Measurements from ENCODE around the gene CCT8L2.
"Not testable (repeated sequence)": the region's sequence is repeated elsewhere in the genome, so short reads cannot be mapped to it uniquely, and the experiment has no call there.

CCT8L2 gene

DNA sequence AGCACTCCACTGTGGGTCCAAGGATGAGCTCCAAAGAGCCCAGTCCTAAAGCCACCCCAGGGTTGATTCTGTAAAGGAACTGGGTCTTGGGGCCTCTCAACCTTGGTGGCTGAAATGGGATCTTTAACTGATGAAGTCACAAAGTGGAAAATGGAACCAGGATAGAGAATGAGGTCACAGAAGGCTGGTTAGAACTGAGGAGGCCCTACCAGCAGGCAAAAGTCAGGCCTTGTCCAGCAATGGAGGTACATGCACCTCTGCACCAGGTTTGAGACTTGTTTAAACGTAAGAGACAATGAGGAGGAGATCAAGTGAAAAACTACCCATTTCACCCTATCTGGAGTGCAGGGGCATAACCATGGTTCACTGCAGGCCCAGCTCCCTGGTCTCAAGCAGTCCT is at the start of gene CCT8L2:
TSS of gene CCT8L2 (minus strand) at position 101 of the 400 bp plus-strand sequence. CDS start 260 bp downstream, outside the sequence.
- H3K9me3 ChIP-seq (ENCODE audit: low read depth, low read length); H3K4me3 ChIP-seq; DNase-seq (ENCODE audit: low read depth, low spot score); H3K27ac ChIP-seq; H3K36me3 ChIP-seq (ENCODE audit: insufficient read depth, low read length); H3K9ac ChIP-seq (ENCODE audit: insufficient read length): not testable (repeated sequence)

GRCh38 chr22:16635442-16635841 is 42.8 kb upstream of the CCT8L2 start:
- H3K4me3 ChIP-seq; H3K9ac ChIP-seq (ENCODE audit: insufficient read length); H3K36me3 ChIP-seq (ENCODE audit: insufficient read depth, low read length); H3K27ac ChIP-seq; DNase-seq (ENCODE audit: low read depth, low spot score); H3K9me3 ChIP-seq (ENCODE audit: low read depth, low read length): not testable (repeated sequence)

DNA sequence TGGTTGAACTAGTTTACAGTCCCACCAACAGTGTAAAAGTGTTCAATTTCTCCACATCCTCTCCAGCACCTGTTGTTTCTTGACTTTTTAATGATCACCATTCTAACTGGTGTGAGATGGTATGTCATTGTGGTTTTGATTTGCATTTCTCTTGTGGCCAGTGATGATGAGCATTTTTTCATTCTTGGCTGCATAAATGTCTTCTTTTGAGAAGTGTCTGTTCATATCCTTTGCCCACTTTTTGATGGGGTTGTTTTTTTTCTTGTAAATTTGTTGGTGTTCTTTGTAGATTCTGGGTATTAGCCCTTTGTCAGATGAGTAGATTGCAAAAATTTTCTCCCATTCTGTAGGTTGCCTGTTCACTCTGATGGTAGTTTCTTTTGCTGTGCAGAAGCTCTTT is 41.5 kb upstream of the CCT8L2 start:
- not testable (repeated sequence) for H3K36me3 ChIP-seq (ENCODE audit: insufficient read depth, low read length); H3K9me3 ChIP-seq (ENCODE audit: low read depth, low read length); H3K9ac ChIP-seq (ENCODE audit: insufficient read length); H3K4me3 ChIP-seq; H3K27ac ChIP-seq; DNase-seq (ENCODE audit: low read depth, low spot score)

DNA sequence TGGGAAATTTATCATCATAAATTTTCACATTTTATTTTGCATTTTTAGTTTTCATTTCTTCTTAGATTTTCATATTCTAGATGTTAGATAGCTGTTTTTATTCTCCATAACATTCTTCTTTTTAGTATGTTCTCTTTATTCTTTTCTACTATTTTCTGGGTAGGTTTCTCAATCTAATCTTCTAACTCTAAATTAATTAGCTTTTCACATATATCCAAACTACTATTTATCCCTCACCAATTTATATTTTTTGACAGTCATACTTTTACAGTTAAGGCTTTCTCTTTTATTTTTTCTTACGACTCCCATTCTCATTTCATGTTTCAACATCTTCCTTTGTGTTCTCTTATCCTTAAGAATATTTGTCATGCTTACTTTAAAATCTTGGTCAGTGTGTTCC is 35.9 kb upstream of the CCT8L2 start:
- DNase-seq (ENCODE audit: low read depth, low spot score); H3K4me3 ChIP-seq; H3K9ac ChIP-seq (ENCODE audit: insufficient read length); H3K9me3 ChIP-seq (ENCODE audit: low read depth, low read length); H3K27ac ChIP-seq; H3K36me3 ChIP-seq (ENCODE audit: insufficient read depth, low read length): not testable (repeated sequence)

- H3K9ac ChIP-seq (ENCODE audit: insufficient read length); H3K27ac ChIP-seq; H3K36me3 ChIP-seq (ENCODE audit: insufficient read depth, low read length); H3K9me3 ChIP-seq (ENCODE audit: low read depth, low read length); H3K4me3 ChIP-seq; DNase-seq (ENCODE audit: low read depth, low spot score): not testable (repeated sequence)
Measured at GRCh38 chr22:16625018-16625417, 32.4 kb upstream of the CCT8L2 start.

- not testable (repeated sequence) for DNase-seq (ENCODE audit: low read depth, low spot score); H3K9me3 ChIP-seq (ENCODE audit: low read depth, low read length); H3K9ac ChIP-seq (ENCODE audit: insufficient read length); H3K27ac ChIP-seq; H3K36me3 ChIP-seq (ENCODE audit: insufficient read depth, low read length); H3K4me3 ChIP-seq
Measured at GRCh38 chr22:16623595-16623994, 31.0 kb upstream of the CCT8L2 start.

DNA sequence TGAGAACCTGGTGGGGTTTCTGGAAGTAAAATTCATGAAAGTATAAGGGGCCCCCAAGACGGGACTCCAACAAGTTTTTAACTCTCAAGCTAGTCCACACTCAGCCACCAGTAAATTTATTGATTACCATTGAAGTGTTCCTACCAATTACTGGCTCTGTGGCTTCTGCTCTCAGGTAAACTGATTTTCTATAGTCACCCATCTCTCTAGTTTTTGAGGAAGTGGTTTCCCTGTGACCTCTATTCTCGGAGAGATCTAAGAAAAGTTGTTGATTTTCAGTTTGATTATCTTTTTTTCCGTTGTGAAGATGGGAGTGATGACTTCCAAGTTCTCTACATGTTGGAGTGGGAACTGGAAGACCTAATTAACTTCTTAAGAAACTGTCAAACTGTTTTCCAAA is 24.9 kb upstream of the CCT8L2 start:
- H3K9me3 ChIP-seq (ENCODE audit: low read depth, low read length); DNase-seq (ENCODE audit: low read depth, low spot score); H3K36me3 ChIP-seq (ENCODE audit: insufficient read depth, low read length); H3K27ac ChIP-seq; H3K9ac ChIP-seq (ENCODE audit: insufficient read length); H3K4me3 ChIP-seq: not testable (repeated sequence)

- not testable (repeated sequence) for DNase-seq (ENCODE audit: low read depth, low spot score); H3K9ac ChIP-seq (ENCODE audit: insufficient read length); H3K4me3 ChIP-seq; H3K9me3 ChIP-seq (ENCODE audit: low read depth, low read length); H3K36me3 ChIP-seq (ENCODE audit: insufficient read depth, low read length); H3K27ac ChIP-seq
Measured at GRCh38 chr22:16616390-16616938, 23.9 kb upstream of the CCT8L2 start.

DNA sequence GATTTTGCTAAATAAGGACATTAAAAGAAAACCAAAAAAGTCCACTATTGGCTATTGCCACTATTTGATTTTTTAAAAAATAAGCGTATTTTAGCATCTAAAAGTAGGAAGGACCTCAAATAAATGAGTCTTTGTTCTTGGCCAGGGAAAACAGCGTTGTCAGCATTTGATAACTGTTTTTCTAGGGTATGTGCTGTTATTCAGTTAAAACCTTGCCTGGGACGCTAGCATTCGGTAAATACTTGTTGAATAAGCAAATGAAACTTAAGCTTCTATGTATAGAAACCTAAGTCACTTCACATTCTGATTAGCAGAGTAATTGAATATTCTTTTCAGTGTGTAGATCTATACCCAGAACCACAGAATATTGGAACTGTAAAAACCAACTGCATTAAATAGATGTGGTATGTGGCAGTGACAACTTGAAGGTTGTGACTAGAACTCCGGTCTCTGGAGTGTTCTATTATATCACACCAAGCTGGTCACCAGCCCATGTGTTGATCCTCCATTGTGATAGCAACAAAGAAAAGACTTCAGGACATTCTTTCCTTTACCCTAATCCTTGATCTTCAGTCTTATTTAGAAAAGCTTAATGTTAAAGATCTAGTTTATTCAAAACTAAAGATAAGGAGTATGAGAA is 23.1 kb upstream of the CCT8L2 start:
- H3K27ac ChIP-seq; H3K9me3 ChIP-seq (ENCODE audit: low read depth, low read length); H3K9ac ChIP-seq (ENCODE audit: insufficient read length); H3K4me3 ChIP-seq; H3K36me3 ChIP-seq (ENCODE audit: insufficient read depth, low read length); DNase-seq (ENCODE audit: low read depth, low spot score): not testable (repeated sequence)

- H3K9ac ChIP-seq (ENCODE audit: insufficient read length), result no peak overlapping the region
- no peaks in the 10 kb centered on the region for H3K9me3 ChIP-seq (ENCODE audit: low read depth, low read length)
- H3K36me3 ChIP-seq (ENCODE audit: insufficient read depth, low read length), result no peaks in the 10 kb centered on the region
- H3K27ac ChIP-seq, result no peak overlapping the region
- no peak for DNase-seq (ENCODE audit: low read depth, low spot score)
- TF ChIP-seq EZH2 (IDR thresholded peaks at IDR 0.05) (no peak), FOXP2 (optimal IDR thresholded peaks at IDR 0.05; ENCODE audit: control extremely low read depth, extremely low read length, insufficient read depth) (no peak), POLR2AphosphoS5 (IDR thresholded peaks at IDR 0.05; ENCODE audit: borderline replicate concordance, low read depth, low read length) (no peak)
- no peak overlapping the region for H3K4me3 ChIP-seq
Measured at GRCh38 chr22:16609548-16610261, 17.1 kb upstream of the CCT8L2 start.

Measured in SK-N-MC (cell line).